Smooth muscle cell of the brain vasculature (primary cell): ENCODE measurements around the gene PIK3R3.

Experiments
- DNase-seq: peaks from one replicate; pipeline ENCODE4 v3.0.0-alpha.2; 2012; ENCODE audit warnings: low read depth, low spot score

Gene PIK3R3

GRCh38 chr1:46157916-46158311, 25.5 kb upstream of the PIK3R3 start:
- DNase-seq = no peak

GRCh38 chr1:46153732-46154131, 21.3 kb upstream of the PIK3R3 start:
- no peak for DNase-seq

GRCh38 chr1:46153228-46153627, 20.8 kb upstream of the PIK3R3 start:
- DNase-seq = no peak

DNA sequence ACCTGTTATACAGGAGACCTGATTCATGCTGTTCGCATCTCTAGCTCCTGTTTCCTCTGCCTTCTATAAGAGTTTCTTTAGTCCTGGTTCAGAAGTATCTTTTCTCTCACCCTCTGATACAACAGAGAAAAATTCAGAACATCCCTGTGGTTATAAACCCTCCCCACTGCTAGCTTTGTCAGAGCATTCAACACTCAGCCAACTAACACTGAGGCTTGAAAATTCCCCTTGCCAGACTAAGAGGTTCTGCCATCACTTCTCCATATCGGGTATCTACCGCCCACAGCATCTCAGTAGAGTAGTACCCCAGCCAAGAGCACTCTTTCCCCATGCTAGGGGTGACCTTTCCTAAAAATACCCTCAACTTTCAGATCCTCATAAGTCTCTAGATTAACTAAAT, 19.6 kb upstream of the PIK3R3 start:
- DNase-seq = no peak

GRCh38 chr1:46150085-46150484, 17.7 kb upstream of the PIK3R3 start:
- no peak for DNase-seq

GRCh38 chr1:46148318-46148717, 15.9 kb upstream of the PIK3R3 start:
- no peak for DNase-seq

- peak; percentile 79 for DNase-seq
Measured at GRCh38 chr1:46137916-46138315, 5.5 kb upstream of the PIK3R3 start.

- no peak for DNase-seq
Measured at GRCh38 chr1:46136711-46137110, 4.3 kb upstream of the PIK3R3 start.

DNA sequence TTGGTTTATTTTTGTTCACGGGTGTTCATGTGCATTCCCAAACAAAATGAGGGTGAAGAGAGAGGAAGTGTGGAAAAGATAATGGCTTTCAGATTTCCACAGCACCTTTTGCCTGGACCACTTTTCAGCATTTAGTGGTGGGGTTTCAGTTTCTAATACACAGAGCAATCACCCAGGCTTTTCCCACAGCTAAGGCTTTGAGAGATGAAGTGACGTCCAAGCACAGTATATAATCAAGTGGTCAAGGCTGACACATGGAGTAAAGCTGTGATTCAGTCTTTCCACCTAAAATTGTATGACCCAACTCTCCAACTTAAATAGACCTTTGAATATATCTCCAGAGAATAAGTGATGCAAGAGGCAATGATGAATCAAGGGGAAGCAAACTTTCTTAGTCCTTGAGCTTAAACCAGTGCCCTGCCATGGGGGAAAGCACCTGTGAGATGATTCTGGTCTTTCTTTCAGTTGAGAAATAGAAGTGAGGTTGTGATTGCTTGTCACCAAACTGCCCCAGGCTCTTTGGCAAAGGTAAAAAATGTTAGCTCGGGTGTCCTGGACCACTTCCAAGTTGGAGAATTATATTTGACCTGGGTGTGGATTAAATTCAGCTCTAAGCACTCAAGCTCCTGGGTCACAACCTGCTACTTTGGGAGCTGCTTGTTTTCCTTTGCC, 2.4 kb upstream of the PIK3R3 start:
- no peak for DNase-seq

GRCh38 chr1:46133781-46134350, 1.4 kb upstream of the PIK3R3 start:
- DNase-seq = no peak

GRCh38 chr1:46133181-46133658, 791 bp upstream of the PIK3R3 start:
- DNase-seq = no peak

DNA sequence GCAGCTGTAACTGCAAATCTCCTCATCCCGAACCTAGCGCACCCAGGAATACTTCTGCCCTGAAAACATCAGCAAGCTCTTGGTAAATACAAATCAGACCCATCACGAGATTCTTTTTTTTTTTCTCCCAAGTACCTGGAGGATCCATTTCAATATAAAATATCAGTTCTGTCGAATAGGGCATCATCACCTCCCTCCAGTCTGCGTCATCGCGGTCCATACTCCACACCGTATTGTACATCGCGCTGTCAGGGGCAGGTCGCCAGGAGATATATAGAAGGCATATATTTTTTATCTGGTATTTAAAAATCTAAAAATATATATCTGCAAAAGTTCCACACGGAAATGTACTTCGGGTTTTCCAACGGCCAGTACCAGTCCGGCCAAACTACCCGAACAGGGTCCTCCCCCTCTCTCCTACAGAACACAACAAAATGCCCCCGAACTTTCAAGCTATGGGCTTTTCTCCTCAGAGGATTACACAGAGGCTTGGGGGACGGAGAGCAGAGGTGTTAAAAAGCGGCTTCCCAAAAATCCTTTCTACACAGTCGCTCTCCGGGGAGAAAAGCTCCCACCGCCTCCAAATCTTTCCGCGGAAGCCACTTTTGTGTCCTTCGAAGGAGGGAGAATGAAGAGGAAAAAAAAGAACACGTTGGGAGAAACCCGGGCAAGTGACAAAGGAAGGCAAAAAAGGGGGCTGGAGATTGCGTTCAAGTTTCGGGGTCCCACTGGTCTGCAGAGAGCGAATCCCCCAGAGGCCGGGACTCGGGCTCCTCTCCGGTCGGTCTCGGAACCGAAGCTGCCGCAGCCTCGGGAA, 509 bp downstream of the PIK3R3 start:
- DNase-seq = no peak

DNA sequence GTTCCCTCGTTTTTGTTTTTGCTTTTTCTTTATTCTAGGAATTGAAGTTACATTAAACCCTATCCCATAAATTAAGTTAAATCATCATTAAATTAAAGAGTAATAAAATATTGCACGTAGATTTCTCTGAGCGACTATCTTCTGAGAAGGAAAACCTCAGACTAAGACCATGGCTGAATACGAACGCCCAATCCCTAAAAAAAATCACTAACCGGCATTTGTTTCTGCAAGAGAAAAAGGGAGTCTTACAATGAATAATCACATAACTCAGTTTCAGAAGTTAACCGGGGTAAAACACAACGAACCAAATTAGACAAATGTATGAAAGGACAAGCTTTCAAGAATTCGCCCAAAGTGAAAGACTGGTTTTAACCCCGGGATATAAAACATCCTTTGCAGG, 1.3 kb downstream of the PIK3R3 start:
- no peak for DNase-seq

DNA sequence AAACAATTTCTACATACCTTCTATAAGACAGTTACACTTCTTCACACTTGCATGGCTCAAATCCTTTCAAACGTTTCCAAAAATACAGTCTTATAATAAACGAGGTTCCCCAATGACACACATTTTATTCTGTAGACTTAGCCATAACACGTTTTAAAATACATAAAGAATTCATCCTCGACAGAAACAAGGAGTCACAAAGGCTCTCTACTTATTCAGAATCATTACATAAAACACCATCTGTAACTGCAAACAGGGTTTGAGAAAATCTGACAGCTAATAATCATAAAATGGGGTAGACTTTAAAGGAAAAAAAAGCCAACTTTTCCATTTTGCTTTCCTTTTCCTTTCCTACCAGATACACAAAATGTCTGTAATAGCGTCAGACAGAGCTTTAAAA, 1.8 kb downstream of the PIK3R3 start:
- DNase-seq = no peak

- DNase-seq = no peak
Measured at GRCh38 chr1:46130121-46130520, 2.3 kb downstream of the PIK3R3 start.

DNA sequence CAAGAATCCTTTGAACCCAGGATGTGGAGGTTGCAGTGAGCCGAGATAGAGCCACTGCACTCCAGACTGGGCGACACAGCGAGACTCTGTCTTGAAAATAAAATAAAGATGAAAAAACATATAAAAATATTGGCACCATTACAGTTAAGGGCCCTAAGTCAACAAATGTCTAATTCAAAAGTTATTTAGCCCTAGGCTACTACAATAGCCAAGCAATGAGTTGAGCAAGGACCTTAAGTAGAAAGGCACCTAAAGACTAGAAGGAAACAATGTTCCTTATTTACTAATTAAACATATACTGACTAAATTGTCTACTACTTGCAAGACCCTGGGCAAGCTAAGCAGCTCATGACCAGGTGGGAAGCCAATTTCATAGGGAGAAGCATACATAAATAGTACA, 4.1 kb downstream of the PIK3R3 start:
- DNase-seq = no peak

- DNase-seq = no peak
Measured at GRCh38 chr1:46118856-46119255, 13.6 kb downstream of the PIK3R3 start.

DNA sequence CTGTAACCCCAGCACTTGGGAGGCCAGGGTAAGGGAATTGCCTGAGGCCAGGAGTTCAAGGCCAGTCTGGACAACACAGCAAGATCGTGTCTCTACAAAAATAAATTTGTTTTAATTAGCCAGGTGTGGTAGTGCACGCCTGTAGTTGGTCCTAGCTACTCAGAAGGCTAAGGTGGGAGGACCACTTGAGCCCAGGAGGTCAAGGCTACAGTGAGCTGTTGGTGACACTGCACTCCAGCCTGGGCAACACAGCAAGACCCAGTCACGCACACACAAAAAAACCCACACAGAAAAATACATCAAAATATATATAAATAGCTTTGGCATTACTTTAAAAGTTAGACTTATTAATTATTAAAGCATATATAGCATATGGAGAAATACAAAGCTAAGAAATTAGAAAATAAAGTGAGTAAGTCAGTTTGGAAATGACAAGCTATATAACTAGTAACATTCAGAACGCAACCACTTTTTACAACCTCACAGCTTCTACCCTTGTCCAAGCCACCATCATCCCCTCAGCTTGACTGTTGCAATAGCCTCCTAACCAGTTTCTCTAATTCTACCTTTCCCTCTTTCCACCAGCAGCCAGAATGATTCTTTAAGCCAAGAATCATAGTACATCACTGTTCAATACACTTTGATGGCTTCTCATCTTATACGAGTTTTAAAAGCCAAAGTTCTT, 14.5 kb downstream of the PIK3R3 start:
- no peak for DNase-seq

- no peak for DNase-seq
Measured at GRCh38 chr1:46114925-46115603, 17.4 kb downstream of the PIK3R3 start.

- DNase-seq = no peak
Measured at GRCh38 chr1:46113948-46114347, 18.5 kb downstream of the PIK3R3 start.

- no peak for DNase-seq
Measured at GRCh38 chr1:46112108-46112507, 20.3 kb downstream of the PIK3R3 start.

GRCh38 chr1:46110521-46110920, 21.9 kb downstream of the PIK3R3 start:
- DNase-seq = no peak
